Putamen (tissue), 1 donor: ENCODE data around the gene PGGHG.

ENCODE experiments used
- DNase-seq: peaks from one replicate; pipeline ENCODE4 v3.0.0-alpha.2; 2016; ENCODE audit warnings: low spot score

Gene PGGHG

DNA sequence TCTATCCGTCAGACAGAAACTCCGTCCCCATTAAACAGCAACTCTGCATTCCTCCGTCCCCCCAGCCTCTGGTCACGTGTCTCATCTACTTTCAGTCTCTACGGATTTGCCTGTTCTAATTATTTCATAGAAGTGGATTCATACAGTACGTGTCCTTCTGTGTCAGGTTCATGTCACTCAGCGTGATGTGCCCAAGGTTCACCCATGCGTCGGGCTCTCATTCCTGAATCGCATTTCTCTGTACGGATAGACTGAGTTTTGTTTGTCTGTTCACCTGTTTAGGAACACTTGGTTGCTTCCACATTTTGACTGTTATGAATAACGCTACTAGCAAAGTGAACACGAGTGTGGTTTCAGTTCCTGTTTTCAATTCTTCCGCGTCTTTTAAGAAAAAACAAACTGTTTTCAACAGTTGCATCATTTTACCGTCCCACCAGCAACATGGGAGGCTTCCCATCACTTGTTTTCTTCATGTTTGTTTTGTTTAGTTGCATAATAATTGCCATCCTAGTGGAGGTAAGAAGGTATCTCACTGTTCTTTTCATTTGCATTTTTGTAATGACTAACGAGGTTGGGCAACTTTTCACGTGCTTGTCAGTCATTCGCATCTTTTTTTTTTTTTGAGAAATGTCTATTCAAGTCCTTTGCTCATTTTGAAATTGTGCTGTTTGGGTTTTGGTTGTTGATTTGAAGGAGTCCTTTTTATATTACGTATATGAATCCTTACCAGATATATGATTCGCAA, 19.6 kb upstream of the PGGHG start:
- DNase-seq = peak; percentile 25

- DNase-seq = no peak
These were observed 18.2 kb upstream of the PGGHG start for GRCh38 chr11:270451-271318.

DNA sequence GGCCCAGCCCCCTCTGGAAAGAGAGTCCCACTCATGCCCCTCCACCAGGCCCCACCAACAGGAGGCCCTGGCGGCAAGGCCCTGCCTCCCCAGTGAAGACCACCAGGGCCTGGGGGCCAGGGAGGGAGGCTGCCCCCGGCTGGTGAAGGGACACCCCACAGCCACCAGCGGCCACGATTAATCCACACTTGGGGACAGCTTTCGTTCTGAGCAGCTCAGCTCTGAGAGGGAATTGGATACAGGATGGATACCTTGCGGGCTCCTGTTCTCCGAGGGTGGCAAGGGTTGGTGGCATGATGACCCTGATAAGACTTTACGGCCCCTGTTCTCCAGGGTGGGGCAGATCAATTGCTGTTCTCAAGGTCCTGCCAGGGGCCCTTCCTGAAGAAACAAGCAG, 17.6 kb upstream of the PGGHG start:
- no peak for DNase-seq

DNA sequence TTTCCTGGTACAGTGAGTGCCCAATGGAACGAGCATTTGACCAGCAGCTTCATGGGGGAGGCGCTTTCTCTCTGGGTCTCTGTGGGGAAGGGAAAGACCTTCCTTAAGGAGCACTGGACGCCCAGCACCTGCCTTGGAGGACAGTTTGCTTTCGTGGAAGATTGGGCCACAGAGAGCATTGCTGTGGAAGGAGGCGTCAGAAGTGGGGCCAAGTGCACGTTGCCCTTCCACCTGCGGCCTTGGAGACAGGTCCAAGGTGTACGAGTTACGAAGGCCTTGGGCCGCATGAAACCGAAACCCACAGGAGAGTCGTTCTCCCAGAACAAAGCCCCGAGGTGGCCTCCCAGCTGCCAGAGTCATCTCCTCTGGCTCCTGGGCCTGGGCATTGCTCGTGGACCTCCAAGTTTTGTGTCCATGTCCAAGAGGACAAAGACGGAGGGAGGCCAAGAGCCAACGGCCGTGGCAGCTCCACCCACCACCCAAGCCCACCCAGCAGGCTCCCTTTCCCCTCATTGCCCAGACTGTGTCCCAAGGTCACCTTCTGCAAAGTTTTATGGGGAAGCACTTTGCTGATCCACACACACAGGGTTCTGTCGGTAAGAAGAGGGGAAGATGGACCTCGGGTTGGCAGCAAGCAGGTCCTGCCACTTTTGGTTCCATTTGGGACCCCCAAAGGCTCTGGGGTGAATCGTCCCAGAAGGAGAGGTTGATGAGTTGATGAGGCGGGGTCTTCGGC, 16.6 kb upstream of the PGGHG start:
- no peak for DNase-seq

DNA sequence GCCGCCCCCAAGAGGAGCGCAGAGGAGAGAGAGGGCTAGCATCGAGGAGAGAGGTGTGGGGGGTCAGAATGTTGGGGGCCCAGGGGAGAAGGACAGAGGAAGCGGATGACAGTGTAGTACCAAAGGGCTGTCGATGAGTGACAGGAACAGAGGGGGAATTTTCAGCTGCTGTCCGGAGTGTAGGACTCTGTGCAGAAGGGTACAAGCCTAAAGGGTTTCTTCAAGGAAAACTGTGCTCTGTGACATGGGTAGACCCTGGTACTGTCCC, 16.1 kb upstream of the PGGHG start:
- no peak for DNase-seq

GRCh38 chr11:276219-276618, 12.7 kb upstream of the PGGHG start:
- no peak for DNase-seq

DNA sequence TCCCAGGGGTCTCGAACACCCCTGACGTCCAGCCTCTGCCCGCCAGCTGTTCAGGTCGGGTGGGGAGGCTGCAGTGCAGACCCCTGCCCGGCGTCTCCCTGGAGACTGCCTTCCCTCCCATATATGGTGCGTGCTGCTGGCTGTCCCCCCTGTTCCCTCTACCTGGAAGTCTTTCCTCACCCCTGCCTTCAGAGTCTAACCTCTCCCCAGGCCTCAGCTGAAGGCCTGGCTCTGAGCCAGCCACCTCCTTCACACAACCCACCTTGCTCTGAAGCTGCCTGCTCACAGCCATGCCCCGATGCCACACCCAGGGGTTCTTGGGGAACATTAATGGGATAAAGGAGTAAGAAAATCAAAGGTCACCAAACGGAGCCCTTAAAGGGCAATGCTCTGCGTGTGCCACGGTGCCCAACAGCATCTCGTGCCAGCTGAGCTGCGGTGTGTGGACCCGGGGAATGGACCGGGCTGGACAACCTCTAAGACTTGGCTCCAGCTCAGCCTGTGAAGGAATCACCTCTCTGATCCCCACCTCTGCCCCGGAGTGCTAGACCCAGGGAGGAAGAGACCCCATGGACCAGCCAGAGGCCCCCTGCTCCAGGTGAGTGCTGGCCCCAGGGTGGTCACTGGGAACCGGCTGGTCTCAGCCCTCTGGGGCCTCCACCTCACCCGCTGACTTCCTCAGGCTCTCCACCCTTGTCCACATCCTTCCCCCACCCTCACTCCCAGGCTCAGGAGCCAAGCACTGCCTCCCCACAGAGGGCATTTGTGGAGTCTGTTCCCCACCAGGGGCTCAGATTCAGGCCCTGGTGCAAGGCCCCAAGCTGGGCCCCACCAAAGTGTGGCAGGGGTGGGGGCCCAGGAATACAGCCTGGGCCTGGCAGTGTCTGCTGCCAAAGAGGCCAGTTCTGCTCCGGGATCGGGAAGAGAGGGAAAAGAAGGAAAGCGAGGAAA, 10.7 kb upstream of the PGGHG start, which contains the start of gene NLRP6:
TSS of gene NLRP6 (plus strand) at position 407 of the 951 bp plus-strand sequence. CDS start at position 570, 163 bp downstream.
- no peak for DNase-seq

DNA sequence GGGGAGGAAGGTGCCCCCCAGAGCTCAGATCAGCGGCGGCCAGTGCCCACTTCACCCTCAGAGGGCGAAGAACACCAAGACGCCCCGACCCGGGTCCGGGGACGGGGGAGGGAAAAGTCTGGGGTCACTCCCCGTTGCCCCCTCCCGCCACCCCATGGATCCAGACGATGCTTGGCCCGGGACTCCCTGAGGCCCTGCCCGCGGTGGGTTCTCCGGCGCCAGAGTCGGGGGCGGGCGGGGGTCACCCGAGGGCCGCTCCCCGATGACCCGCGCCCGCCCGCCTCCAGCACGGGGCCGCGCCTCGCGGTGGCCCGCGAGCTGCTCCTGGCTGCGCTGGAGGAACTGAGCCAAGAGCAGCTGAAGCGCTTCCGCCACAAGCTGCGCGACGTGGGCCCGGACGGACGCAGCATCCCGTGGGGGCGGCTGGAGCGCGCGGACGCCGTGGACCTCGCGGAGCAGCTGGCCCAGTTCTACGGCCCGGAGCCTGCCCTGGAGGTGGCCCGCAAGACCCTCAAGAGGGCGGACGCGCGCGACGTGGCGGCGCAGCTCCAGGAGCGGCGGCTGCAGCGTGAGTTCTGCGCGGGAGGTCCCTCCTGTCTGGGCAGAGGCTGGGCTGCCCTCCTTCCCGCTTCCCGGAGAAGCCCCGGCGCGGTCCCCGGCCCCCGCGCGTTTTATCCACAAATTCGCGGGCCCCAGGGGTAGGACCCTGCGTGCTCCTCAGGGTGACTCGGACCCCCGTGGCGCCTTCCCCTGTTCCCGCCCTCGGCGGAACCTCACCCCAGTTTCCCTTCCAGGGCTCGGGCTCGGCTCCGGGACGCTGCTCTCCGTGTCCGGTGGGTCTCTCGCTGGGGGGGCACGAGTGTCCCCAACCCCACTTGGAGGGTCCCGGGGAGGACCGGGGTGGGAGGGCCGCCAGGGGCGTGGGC, 9.6 kb upstream of the PGGHG start:
- no peak for DNase-seq

DNA sequence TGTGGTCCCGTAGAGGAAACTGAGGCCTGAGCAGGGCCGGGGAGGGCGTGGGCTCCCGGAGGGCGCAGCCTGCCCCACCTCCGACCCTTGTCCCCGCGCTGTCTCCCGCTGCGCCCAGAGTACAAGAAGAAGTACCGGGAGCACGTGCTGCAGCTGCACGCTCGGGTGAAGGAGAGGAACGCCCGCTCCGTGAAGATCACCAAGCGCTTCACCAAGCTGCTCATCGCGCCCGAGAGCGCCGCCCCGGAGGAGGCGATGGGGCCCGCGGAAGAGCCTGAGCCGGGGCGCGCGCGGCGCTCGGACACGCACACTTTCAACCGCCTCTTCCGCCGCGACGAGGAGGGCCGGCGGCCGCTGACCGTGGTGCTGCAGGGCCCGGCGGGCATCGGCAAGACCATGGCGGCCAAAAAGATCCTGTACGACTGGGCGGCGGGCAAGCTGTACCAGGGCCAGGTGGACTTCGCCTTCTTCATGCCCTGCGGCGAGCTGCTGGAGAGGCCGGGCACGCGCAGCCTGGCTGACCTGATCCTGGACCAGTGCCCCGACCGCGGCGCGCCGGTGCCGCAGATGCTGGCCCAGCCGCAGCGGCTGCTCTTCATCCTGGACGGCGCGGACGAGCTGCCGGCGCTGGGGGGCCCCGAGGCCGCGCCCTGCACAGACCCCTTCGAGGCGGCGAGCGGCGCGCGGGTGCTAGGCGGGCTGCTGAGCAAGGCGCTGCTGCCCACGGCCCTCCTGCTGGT, 8.8 kb upstream of the PGGHG start:
- DNase-seq = no peak

- DNase-seq = no peak
These were observed 8.0 kb upstream of the PGGHG start for GRCh38 chr11:280706-281485.

GRCh38 chr11:281486-282161, 7.3 kb upstream of the PGGHG start:
- no peak for DNase-seq

- no peak for DNase-seq
These were observed 6.8 kb upstream of the PGGHG start for GRCh38 chr11:282171-282570.

DNA sequence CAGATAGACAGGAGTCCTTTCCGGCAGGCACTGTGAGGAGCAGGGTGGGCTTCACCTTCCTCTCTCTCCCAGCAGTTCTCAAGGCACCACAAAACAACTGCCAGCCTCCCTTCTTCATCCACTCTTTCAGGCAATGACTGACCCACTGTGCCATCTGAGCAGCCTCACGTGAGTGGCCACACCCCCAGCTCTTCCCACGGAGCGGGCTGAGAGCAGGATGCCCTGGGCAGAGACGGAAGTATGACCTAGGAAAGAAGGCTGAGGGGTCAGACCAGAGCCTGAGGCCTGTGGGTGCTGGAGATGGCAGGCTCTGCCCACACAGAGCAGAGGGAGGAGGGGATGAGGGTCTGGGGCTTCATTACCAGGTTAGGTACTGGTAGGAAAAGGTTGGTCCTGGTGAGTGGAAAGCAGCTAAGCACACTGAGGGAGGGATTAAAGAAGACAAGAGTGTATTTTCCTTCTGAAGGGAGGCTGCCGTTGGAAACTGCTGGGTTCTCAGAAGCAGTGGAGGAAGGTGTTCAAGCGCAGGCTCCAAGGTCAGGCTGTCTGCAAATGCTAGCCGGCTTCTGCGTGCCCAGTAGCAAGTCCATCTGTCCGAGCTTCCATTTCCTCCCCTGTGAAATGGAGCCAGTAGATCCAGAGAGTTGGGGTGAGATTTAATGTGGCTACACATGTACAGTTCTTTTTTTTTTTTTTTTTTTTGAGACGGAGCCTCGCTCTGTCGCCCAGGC, 6.1 kb upstream of the PGGHG start:
- no peak for DNase-seq

- no peak for DNase-seq
These were observed 5.4 kb upstream of the PGGHG start for GRCh38 chr11:283405-284104.

- no peak for DNase-seq
These were observed 4.6 kb upstream of the PGGHG start for GRCh38 chr11:284105-285020.
